HepG2 (cell line): Measurements from ENCODE around the gene DCP1B. TPM values are rescaled to one million over a fixed set of nuclear protein-coding genes. Genes with fewer than 3 reads are reported as not detected.

ENCODE experiments used
- ATAC-seq: fragments of 200-7000 bp; cut with Tn5 transposase; 3 replicates; pipeline ENCODE4 v1.9.1; 2020; ENCODE audit warnings: mild to moderate bottlenecking, moderate library complexity
- BruUV-seq: library from RNA; stranded (reverse); fragments of 400-500 nt; replicated peaks from 2 replicates; lab custom pipeline; 2021; lab: Mats Ljungman, UMichigan
- CTCF ChIA-PET: fragments of 300-600 bp; formaldehyde crosslinking; extraction: SDS; loops from one replicate; lab custom pipeline; 2021; ENCODE audit warnings: low total read pairs, inconsistent platforms, low intra/inter-chr PET ratio; lab: Yijun Ruan, JAX
- POLR2A ChIA-PET: fragments of 350-600 bp; sonication (Branson Sonifier 250); formaldehyde crosslinking; loops from one replicate; lab custom pipeline; 2020; ENCODE audit warnings: antibody characterized with exemption, inconsistent platforms; lab: Yijun Ruan, JAX
- DNase-seq: peaks from one replicate; pipeline ENCODE4 v3.0.0-alpha.2; 2015; ENCODE audit warnings: low spot score
- FAIRE-seq: peaks from 3 replicates; lab custom pipeline; 2011; peaks lifted over from hg19 to GRCh38; lab: Jason Lieb, UNC
- H2AFZ ChIP-seq: one replicate; pipeline ENCODE4 v1.6.1; 2011; ENCODE audit warnings: low read length, inconsistent platforms
- H3K27ac ChIP-seq: fragments of 300-600 bp; 3 replicates; pipeline ENCODE4 v1.8.0; 2011; ENCODE audit warnings: mixed run types, mild to moderate bottlenecking, mixed read lengths, low read length, inconsistent platforms; ENCODE audit not compliant: insufficient read depth; ENCODE audit errors: extremely low read length
- H3K27me3 ChIP-seq, 2 experiments: fragments of 200-600 bp in 1 of 2; 2 replicates in 1 of 2; 3 replicates in 1 of 2; pipeline versions ENCODE4 v1.6.0 to v1.8.0; 2011; ENCODE audit warnings: low read length in 2 of 2, mild to moderate bottlenecking in 2 of 2, moderate library complexity in 2 of 2, inconsistent platforms in 1 of 2; ENCODE audit not compliant: insufficient read depth in 2 of 2, control insufficient read depth in 1 of 2
- H3K36me3 ChIP-seq, 2 experiments: fragments of 200-600 bp in 1 of 2; replicated peaks in 1 of 2; 2 replicates in 1 of 2; 3 replicates in 1 of 2; pipeline versions ENCODE4 v1.5.1 to v1.8.0; 2011; ENCODE audit warnings: low read length in 2 of 2, inconsistent platforms in 1 of 2; ENCODE audit not compliant: insufficient read depth in 2 of 2, control insufficient read depth in 1 of 2
- H3K4me1 ChIP-seq: 2 replicates; pipeline ENCODE4 v1.5.1; 2012; ENCODE audit warnings: low read length, inconsistent platforms; ENCODE audit not compliant: insufficient read depth
- H3K4me2 ChIP-seq: 2 replicates; pipeline ENCODE4 v1.6.0; 2011; ENCODE audit warnings: low read depth, low read length, inconsistent platforms
- H3K4me3 ChIP-seq, 3 experiments: fragments of 200-600 bp in 1 of 3; sonication (generic), shearing (Covaris generic) in 1 of 3; replicated peaks in 1 of 3; 2 replicates each; pipeline ENCODE4 v1.5.1; 2011 to 2016; ENCODE audit warnings: low read length in 3 of 3, inconsistent platforms in 2 of 3, low read depth in 2 of 3, mild to moderate bottlenecking in 2 of 3, control low read depth in 1 of 3, mixed read lengths in 1 of 3; ENCODE audit not compliant: insufficient read depth in 1 of 3
- H3K79me2 ChIP-seq: one replicate; pipeline ENCODE4 v1.6.1; 2011; ENCODE audit warnings: low read length, inconsistent platforms; ENCODE audit not compliant: insufficient read depth
- H3K9ac ChIP-seq: 2 replicates; pipeline ENCODE4 v1.6.0; 2011; ENCODE audit warnings: mild to moderate bottlenecking, low read depth, low read length, inconsistent platforms; ENCODE audit not compliant: insufficient read depth
- H3K9me3 ChIP-seq: 2 replicates; pipeline ENCODE4 v1.5.1; 2012; ENCODE audit warnings: mild to moderate bottlenecking, low read length
- H4K20me1 ChIP-seq: 2 replicates; pipeline ENCODE4 v1.6.0; 2011; ENCODE audit warnings: inconsistent platforms, mild to moderate bottlenecking, low read length, moderate library complexity; ENCODE audit not compliant: insufficient read depth
- HOXA9 ChIP-seq: sonication (generic); formaldehyde crosslinking; IDR thresholded peaks from 2 replicates; pipeline ENCODE4 v1.8.1; 2022; ENCODE audit warnings: missing genetic modification reagents, mild to moderate bottlenecking, moderate library complexity, borderline replicate concordance
- MAFK ChIP-seq, 2 experiments: IDR thresholded peaks in 1 of 2; conservative IDR thresholded peaks in 1 of 2; 2 replicates each; pipeline ENCODE4 v1.6.1; 2011; ENCODE audit warnings: improper control_type of control experiment in 2 of 2, low read length in 2 of 2
- NFIB ChIP-seq: sonication (generic); formaldehyde crosslinking; IDR thresholded peaks from 2 replicates; pipeline ENCODE4 v1.9.0; 2021; ENCODE audit warnings: missing genetic modification reagents, mild to moderate bottlenecking, borderline replicate concordance
- WGBS: methylation state at CpG from one replicate; pipeline ENCODE4 v1.1.6; 2017; ENCODE audit warnings: low lambda C conversion rate; 5-methylcytosine and 5-hydroxymethylcytosine counted together
- in situ Hi-C: cut with HindIII; loops from 2 replicates; pipeline ENCODE4 v1.10.0; 2017; ENCODE audit warnings: low pct_unique_long_range_greater_than_20kb; ENCODE audit not compliant: extremely low pct_ligation_motif_present
- intact Hi-C: fragments of 100-400 bp; cut with micrococcal nuclease; formaldehyde crosslinking; loops from one replicate; pipeline ENCODE4 v1.10.0; 2022; ENCODE audit not compliant: unreplicated experiment
- polyA plus RNA-seq, 8 experiments: library from polyadenylated mRNA; depleted of rRNA in 3 of 8; stranded (reverse) in 7 of 8; unstranded in 1 of 8; fragments of >200 nt; fragmentation: Illumina TruSeq in 4 of 8; extraction: Trizol in 4 of 8; gene quantifications; 2 replicates each; pipeline versions ENCODE4 v1.2.1 to v1.2.3, GENCODE V29; 2011 to 2016; ENCODE audit warnings: low read depth in 4 of 8, missing spikeins in 1 of 8, mixed read lengths in 1 of 8; ENCODE audit not compliant: insufficient read depth in 1 of 8
- total RNA-seq, 5 experiments: library from RNA; depleted of rRNA; stranded (reverse); fragments of >200 nt; fragmentation: Illumina TruSeq; extraction: Trizol; gene quantifications; 2 replicates each; pipeline ENCODE4 v1.2.3, GENCODE V29; 2016; ENCODE audit warnings: low read depth in 1 of 5
- TF ChIP-seq, protein P1 (sequence below), 2 experiments: sonication (generic) in 1 of 2; formaldehyde crosslinking in 1 of 2; IDR thresholded peaks; 2 replicates each; pipeline versions ENCODE4 v1.4.0 to v1.6.1; 2016 to 2020; ENCODE audit warnings: borderline replicate concordance in 1 of 2, low read depth in 1 of 2, mild to moderate bottlenecking in 1 of 2, missing genetic modification reagents in 1 of 2

The DCP1B gene
- total and polyA plus RNA-seq, 2 of the 13 experiments (the other 11 are each of a cell fraction or from before 2014, with no cell fraction given): 11.4 to 27.2 TPM

DNA sequence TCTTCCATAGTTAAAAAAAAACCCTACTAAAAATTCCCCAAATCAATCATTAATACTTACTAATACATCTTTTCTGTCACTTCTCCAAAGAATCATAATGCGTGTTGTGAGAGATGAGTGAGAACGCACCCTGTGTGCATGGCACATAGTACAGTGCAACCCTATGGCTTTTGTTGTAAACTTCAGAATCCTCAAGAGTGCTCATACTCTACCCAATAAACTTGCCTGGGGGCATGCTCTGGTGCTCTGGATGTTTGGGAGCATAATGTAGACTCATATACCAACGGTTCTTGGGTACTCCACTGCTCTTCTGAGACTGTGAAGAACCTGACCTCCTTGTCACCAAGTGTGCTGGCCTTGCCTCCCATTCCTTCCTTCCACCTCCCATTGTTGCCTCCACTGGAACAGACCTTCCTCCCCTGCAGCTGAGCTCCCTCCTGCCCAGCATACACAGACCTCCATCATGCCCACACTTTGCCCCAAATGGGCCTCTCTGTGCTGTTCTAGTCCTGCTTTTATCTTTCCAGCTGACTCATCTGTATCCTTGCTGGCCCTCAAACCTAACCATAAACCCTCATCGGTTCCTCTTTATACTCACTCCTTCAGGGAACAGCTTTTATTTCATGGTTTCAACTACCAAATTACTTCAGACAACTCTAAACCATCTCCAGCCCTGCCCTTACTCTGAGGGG is 8.9 kb downstream of the DCP1B start:
- FAIRE-seq (no peak), ATAC-seq (no peak), DNase-seq (no peak)
- Histone ChIP-seq H3K9ac (no peak overlapping the region), H4K20me1 (no peaks in the 10 kb centered on the region), H3K4me3 (no peak overlapping the region), H3K36me3 (peaks cover 1 to 9% of the 10 kb centered on the region in 2 experiments; a peak in 2 of 5 replicates), H3K27ac (peak overlapping the region; percentile 36), H2AFZ (no peak overlapping the region), H3K4me2 (no peak overlapping the region), H3K9me3 (no peaks in the 10 kb centered on the region), H3K79me2 (peaks cover 6% of the 10 kb centered on the region), H3K27me3 (no peaks in the 10 kb centered on the region), H3K4me1 (peaks cover 64% of the 10 kb centered on the region)
- CTCF ChIA-PET: no interaction called here
- in situ Hi-C loops (no loop called here), intact Hi-C loops (no loop called here)
- TF ChIP-seq NFIB (CRISPR knock-in tag): no peak
- TF ChIP-seq HOXA9: no peak
- 0 out of 4 replicates have a peak, but pooled peaks have one; percentile 5 to 14 for TF ChIP-seq MAFK (conservative IDR thresholded peaks at IDR 0.05 in 1 of 2, IDR thresholded peaks at IDR 0.05 in 1 of 2; ENCODE audit: low read length in 2 of 2)
- TF ChIP-seq, protein P1, sequence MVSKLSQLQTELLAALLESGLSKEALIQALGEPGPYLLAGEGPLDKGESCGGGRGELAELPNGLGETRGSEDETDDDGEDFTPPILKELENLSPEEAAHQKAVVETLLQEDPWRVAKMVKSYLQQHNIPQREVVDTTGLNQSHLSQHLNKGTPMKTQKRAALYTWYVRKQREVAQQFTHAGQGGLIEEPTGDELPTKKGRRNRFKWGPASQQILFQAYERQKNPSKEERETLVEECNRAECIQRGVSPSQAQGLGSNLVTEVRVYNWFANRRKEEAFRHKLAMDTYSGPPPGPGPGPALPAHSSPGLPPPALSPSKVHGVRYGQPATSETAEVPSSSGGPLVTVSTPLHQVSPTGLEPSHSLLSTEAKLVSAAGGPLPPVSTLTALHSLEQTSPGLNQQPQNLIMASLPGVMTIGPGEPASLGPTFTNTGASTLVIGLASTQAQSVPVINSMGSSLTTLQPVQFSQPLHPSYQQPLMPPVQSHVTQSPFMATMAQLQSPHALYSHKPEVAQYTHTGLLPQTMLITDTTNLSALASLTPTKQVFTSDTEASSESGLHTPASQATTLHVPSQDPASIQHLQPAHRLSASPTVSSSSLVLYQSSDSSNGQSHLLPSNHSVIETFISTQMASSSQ (IDR thresholded peaks at IDR 0.05; ENCODE audit: low read depth): no peak
- TF ChIP-seq, protein P1 (CRISPR knock-in tag; IDR thresholded peaks at IDR 0.05; ENCODE audit: borderline replicate concordance): no peak
- POLR2A ChIA-PET: interaction anchor here (1.5 to 4.5 kb wide), 2 partner anchors 9 to 895 kb away, joined by 4 to 48 read pairs; partner anchors contain the start of genes DCP1B and TULP3
- BruUV-seq: no TSS peak
- 92% methylated on average over 4 of the region's 4 CpGs for WGBS
